Spleen (tissue), 7 donors: ENCODE data around the gene IZUMO4.
A peak's percentile ranks its signal among the peaks of the same experiment; 100 is the strongest.

Experiments used
- CTCF ChIP-seq, 11 experiments: fragments of 200-600 bp in 7 of 11; fragments of 450-650 bp in 4 of 11; sonication (generic) in 4 of 11; IDR thresholded peaks in 8 of 11; conservative IDR thresholded peaks in 3 of 11; 1 replicate in 7 of 11; 2 replicates in 4 of 11; pipeline versions ENCODE4 v1.4.0 to v1.8.0; 2016 to 2021; ENCODE audit warnings: antibody characterized with exemption in 11 of 11, inconsistent platforms in 4 of 11, mild to moderate bottlenecking in 1 of 11
- POLR2AphosphoS5 ChIP-seq, 3 donors: sonication (generic); formaldehyde crosslinking; IDR thresholded peaks; one replicate each; pipeline ENCODE4 v1.5.1; 2017; ENCODE audit warnings: antibody characterized with exemption in 3 of 3
- donor health status: DM: no; HTN: no; CAD: no; lungs with moderate emphysema.
- donor health status: DM: no; HTN: no; CAD: no.
- donor health status: DM: no; HTN: no; CAD: no.

- TF ChIP-seq CTCF (IDR thresholded peaks at IDR 0.05 in 8 of 11, conservative IDR thresholded peaks at IDR 0.05 in 3 of 11): no peak
- TF ChIP-seq POLR2AphosphoS5 (IDR thresholded peaks at IDR 0.05): peak in 2 of 3 donors; percentile 46 to 75
These were observed 20.2 kb upstream of the IZUMO4 start for GRCh38 chr19:2076526-2076944.
